HT1080 (cell line): Measurements from ENCODE around the gene LONP2. TPM values are rescaled to one million over a fixed set of nuclear protein-coding genes. Genes with fewer than 3 reads are reported as not detected.
"Not testable (repeated sequence)": the region's sequence is repeated elsewhere in the genome, so short reads cannot be mapped to it uniquely, and the experiment has no call there.

Source experiments
- DNase-seq: peaks from one replicate; pipeline ENCODE4 v3.0.0-alpha.2; 2015; ENCODE audit warnings: low read depth
- total RNA-seq: library from RNA; depleted of rRNA; stranded (reverse); fragments of >200 nt; shearing (Covaris generic); gene quantifications from 2 replicates; pipeline ENCODE4 v1.2.3, GENCODE V29; 2014; rRNA removed

Gene LONP2
- total RNA-seq, 1 experiment from 2014 or later = 19.5 TPM

DNA sequence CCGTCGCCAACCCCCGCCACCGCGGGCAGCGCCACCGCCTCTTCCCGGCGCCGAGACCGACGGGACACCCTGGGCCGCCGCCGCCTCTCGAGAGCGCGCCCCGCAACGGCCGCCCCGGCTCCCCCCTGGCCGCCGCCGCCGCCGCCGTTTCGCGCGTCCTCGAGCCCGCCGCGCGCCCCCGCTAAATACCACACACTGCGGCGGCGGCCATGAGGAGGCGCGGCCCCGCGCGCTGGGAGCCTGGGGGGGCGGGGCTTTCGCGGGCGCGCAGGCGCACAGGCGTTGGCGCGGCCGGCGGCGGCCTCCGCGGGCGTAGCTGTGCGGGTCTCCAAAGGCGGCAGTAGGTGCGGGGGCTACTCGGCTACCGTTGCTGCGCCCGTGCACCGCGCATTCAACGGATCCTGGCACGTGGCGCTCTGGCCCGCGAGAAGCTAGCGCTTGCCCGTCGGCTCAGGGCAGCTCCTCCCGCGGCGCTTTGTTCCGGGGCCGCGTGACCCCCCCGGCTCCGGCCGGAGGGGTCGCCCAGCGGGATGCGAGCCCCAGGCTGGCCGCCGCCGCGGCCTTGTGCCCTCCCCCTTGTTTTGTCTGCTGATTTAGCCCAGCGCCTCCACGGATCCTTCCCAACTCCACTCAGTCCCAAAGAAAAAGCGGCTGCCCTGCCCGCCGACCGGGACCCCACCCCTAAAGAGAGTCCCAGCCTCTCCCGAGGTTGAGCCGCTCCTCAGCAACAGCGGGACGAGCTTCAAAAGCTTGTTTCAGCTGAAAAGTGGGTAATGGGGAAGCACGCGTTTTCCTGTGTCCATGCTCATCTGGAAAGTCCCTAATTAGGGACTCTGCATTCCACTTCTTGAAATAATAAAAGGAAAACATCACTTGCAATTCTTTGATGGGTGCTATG lies 141.4 kb downstream of the LONP2 start, which contains the start of gene SIAH1:
TSS of gene SIAH1 (minus strand) at position 161 of the 898 bp plus-strand sequence. CDS start 22,985 bp downstream, outside the sequence.
- peak; percentile 53 for DNase-seq

GRCh38 chr16:48386559-48387312 lies 142.6 kb downstream of the LONP2 start:
- DNase-seq = no peak

DNA sequence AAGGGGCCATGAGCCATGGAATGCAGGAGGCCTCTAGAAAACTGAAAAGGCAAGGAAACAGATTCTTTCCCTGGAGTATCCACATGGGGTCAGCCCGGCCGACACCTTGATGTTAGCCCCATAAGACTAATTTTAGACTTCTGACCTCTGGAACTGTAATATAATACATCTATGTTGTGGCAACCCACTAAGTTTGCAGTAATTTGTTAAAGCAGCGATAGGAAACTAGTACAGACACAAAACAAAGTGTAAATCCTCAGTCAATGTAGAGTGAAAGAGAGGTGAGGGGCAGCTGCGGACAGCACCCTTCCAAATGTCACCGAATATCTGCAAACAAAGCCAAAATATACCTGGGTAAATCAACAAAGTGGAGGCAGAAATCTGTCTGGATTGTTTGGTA lies 148.3 kb downstream of the LONP2 start:
- no peak for DNase-seq

DNA sequence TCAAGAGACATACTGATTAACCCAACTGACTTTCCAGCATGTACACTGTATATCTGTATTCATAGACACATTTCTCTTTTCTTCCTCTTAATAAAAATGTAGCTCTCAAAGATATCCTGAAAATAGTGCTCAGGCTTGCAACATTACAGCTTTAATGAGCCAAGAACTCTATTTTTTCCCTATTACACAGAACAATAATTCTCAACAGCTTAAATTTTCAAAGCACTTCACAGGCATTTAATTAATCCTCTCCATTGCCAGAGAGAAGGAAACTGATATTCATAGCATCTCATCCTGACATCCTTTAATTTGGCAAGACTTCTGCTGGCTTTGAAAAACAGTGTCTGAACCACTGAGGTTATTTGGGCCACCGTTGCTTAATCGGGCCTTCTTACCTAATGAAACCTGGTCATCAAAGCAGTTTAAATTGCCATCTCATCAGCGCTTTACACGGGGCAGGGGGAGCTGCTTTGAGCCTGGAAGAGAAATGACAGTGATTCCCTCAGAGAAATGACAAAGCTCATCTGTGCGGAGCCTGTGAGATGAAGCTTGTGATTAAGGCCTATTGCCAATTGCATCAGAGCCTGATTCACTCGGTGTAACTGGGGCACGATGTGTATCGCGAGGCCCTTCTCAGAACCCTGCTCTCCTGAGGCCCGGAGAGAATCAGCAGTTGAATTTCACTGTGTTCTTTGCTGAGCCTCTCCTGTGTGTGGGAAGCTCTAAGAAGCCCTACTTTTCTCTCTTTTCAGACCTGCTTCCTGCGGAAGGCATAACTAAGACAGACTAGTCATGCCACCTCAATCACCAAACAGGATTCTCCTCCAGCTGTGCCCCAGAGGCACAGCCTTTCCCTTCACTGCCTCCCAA lies 149.6 kb downstream of the LONP2 start:
- DNase-seq = no peak

GRCh38 chr16:48394355-48394703 lies 150.2 kb downstream of the LONP2 start:
- no peak for DNase-seq

GRCh38 chr16:48395375-48395774 lies 151.3 kb downstream of the LONP2 start:
- DNase-seq = no peak

- DNase-seq = not testable (repeated sequence)
These were observed 158.4 kb downstream of the LONP2 start for GRCh38 chr16:48402547-48402946.

GRCh38 chr16:48405153-48405552 lies 161.1 kb downstream of the LONP2 start:
- DNase-seq = no peak

- DNase-seq = no peak
These were observed 161.8 kb downstream of the LONP2 start for GRCh38 chr16:48405907-48406306.

Other genes starting within 250 kb of the LONP2 start
- gene ABCC12, start 88.3 kb upstream of the LONP2 start, total RNA-seq = not detected in 2 replicates
- 0.40 TPM in 1 of 2 replicates, not detected in the other for gene ABCC11, start 3.2 kb downstream of the LONP2 start, total RNA-seq
- gene SIAH1, start 141.1 kb downstream of the LONP2 start, total RNA-seq = 15.5 and 16.3 TPM in 2 replicates